COLO829 (cell line): Measurements from ENCODE around the gene TTLL1.

ENCODE experiments used
- DNase-seq: peaks from one replicate; pipeline ENCODE4 v3.0.0; 2012; ENCODE audit warnings: low spot score

TTLL1 gene

GRCh38 chr22:42993651-42994275 lies 95.4 kb downstream of the TTLL1 start:
- DNase-seq = no peak

DNA sequence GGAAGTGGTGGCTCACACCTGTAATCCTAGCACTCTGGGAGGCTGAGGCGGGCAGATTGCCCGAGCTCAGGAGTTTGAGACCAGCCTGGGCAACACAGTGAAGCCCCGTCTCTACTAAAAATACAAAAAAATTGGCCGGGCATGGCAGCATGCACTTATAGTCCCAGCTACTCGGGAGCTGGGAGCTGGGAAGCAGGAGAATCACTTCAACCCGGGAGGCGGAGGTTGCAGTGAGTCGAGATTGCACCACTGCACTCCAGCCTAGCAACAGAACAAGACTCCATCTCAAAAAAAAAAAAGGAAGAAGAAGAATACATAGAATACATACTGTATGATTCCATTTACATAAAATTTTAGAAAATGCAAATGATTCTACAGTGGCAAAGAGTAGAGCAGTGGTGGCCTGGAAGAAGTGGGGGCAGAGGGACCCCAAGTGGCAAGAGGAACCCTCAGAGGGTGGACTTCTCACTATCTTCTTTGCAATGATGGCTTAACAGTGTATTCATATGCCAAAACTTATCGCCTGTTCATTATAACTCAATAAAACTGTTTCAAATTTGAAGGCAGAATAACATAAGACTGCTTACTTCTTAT lies 96.2 kb downstream of the TTLL1 start:
- no peak for DNase-seq

DNA sequence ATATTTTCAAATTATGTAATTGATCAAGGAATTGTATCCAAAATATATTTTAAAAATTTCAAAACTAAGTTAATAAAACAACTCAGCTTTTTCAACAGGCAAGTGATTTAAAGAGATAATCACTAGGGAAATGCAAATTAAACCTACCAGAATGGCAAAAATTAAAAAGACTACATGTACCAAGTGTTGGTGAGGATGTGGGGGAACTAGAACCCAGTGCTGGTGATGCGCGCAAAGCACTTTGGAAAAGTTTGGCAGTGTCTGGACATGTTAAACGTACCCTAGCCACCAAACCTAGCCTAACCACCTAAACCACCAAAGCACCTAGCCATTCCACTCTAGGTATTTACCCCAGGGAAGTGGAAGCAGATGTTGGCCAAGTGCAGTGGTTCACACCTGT lies 97.1 kb downstream of the TTLL1 start:
- DNase-seq = no peak

DNA sequence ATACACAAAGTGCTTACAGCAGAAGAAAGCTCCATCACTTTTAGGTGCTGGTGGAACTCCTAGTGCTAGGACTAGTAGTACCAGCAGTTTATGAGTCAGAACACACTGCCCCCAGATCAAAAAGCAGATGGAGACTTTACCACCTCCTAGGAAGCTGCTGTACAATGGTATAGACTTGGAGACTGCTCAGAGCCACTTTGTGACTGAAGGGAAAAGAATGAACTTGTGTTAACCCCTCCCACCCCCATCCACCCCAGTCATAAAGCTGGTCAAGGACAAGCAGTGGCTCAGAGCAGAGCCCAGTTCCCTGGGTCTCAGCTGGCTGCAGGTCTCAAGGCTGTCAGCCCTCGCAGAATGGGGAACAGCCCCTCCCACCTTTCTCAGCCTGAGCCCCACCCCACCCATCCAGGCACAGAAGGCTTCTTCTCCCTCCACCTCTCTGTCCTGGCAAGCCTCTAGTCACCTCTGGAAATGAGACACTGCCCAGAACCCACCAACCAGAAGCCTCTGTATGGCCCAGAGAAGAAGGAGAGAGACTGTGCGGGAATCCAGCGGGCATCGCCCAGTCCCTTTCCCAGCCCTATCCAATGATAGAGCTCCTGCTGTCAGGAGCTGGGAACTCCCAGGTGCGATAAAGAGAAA lies 98.1 kb downstream of the TTLL1 start:
- peak; percentile 73 for DNase-seq

GRCh38 chr22:42990131-42990838 lies 98.9 kb downstream of the TTLL1 start:
- peak; percentile 76 for DNase-seq
